GM03348 (cell line): ENCODE results near the gene NKAPL.
"Not testable (repeated sequence)": the region's sequence is repeated elsewhere in the genome, so short reads cannot be mapped to it uniquely, and the experiment has no call there.

Source experiments
- DNase-seq: peaks from one replicate; pipeline ENCODE4 v3.0.0; 2012; ENCODE audit warnings: low spot score

Gene NKAPL

GRCh38 chr6:28296520-28297060 is 37.5 kb downstream of the NKAPL start:
- DNase-seq: no peak

GRCh38 chr6:28303570-28303969 is 44.5 kb downstream of the NKAPL start:
- no peak for DNase-seq

- not testable (repeated sequence) for DNase-seq
These were observed 47.3 kb downstream of the NKAPL start for GRCh38 chr6:28306363-28306762.
